Vagina (tissue), 2 donors: Measurements from ENCODE around the gene TUBA3C. TPM values are rescaled to one million over a fixed set of nuclear protein-coding genes. Genes with fewer than 3 reads are reported as not detected.
A peak's percentile ranks its signal among the peaks of the same experiment; 100 is the strongest.

Experiments used
- DNase-seq, 2 donors: peaks; one replicate each; pipeline ENCODE4 v3.0.0-alpha.2; 2017; ENCODE audit errors: extremely low spot score in 2 of 2
- H3K27ac ChIP-seq: fragments of 200-600 bp; sonication (generic); one replicate; pipeline ENCODE4 v1.5.1; 2019
- H3K27me3 ChIP-seq: fragments of 200-600 bp; sonication (generic); one replicate; pipeline ENCODE4 v1.5.1; 2019
- H3K36me3 ChIP-seq, 2 donors: fragments of 200-600 bp; sonication (generic); one replicate each; pipeline ENCODE4 v1.5.1; 2017 to 2019
- H3K4me1 ChIP-seq: fragments of 200-600 bp; sonication (generic); one replicate; pipeline ENCODE4 v1.5.1; 2019
- H3K4me3 ChIP-seq, 2 donors: fragments of 200-600 bp; sonication (generic); 1 replicate in 1 of 2; 2 replicates in 1 of 2; pipeline ENCODE4 v1.5.1; 2016 to 2019
- H3K9me3 ChIP-seq: fragments of 200-600 bp; sonication (generic); one replicate; pipeline ENCODE4 v1.5.1; 2019
- CTCF ChIP-seq, 3 experiments: fragments of 450-650 bp in 2 of 3; fragments of 200-600 bp in 1 of 3; sonication (generic) in 1 of 3; IDR thresholded peaks; one replicate each; pipeline ENCODE4 v1.5.1; 2017 to 2019; ENCODE audit warnings: antibody characterized with exemption in 3 of 3, mild to moderate bottlenecking in 2 of 3, moderate library complexity in 2 of 3
- POLR2A ChIP-seq, 2 donors: fragments of 450-650 bp; IDR thresholded peaks; one replicate each; pipeline ENCODE4 v1.6.1; 2017; ENCODE audit warnings: antibody characterized with exemption in 2 of 2, mild to moderate bottlenecking in 2 of 2, moderate library complexity in 2 of 2
- POLR2AphosphoS5 ChIP-seq, 2 donors: sonication (generic); formaldehyde crosslinking; IDR thresholded peaks; one replicate each; pipeline ENCODE4 v1.9.0; 2017; ENCODE audit warnings: antibody characterized with exemption in 2 of 2, mild to moderate bottlenecking in 2 of 2, low read depth in 1 of 2; ENCODE audit not compliant: insufficient read depth in 1 of 2
- intact Hi-C: fragments of 100-400 bp; cut with DNase I; formaldehyde crosslinking; loops from one replicate; pipeline ENCODE4 v1.15.1; 2023
- total RNA-seq: library from RNA; depleted of rRNA; stranded (reverse); fragments of >200 nt; gene quantifications from one replicate; pipeline ENCODE4 v1.2.3, GENCODE V29; 2016

TUBA3C gene
- total RNA-seq, 1 donor from 2014 or later, result not detected

DNA sequence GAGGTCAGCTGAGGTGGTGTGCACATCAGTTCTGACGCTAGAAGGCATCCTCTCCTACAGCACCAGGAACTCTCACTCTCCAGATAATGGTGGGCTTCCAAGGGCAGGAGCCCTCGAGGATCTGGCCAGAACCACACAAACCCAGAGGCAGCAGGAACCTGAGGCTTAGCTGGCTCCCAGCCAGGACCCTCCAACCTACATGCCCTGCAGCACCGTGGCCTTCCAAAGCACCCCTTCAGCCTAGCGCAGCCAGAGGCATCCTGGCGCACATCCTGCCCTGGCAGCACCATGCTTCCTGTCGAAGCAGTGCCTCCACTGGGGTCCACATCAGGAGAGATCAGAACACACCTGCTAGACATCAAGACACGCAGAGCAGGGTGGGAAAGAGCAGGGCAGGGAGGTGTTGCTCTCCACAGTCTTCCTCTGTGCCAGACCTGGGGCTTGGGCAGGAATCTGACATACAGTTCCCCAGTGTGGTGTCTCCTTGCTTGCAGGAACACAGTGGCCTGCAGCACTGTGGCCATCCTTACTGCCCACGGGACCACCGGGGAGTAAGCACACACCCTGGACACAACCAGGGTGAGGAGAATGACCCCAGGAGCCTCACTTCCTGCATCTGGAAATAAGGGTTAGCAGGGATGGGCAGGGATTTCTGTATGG lies 21.7 kb downstream of the TUBA3C start:
- TF ChIP-seq POLR2A (IDR thresholded peaks at IDR 0.05), result no peak
- no peak for TF ChIP-seq POLR2AphosphoS5 (IDR thresholded peaks at IDR 0.05; ENCODE audit: insufficient read depth in 1 of 2, low read depth in 1 of 2)
- no peak for TF ChIP-seq CTCF (IDR thresholded peaks at IDR 0.05)
- DNase-seq, result no peak
- Histone ChIP-seq H3K27me3 (no peaks in the 10 kb centered on the region), H3K27ac (no peak overlapping the region), H3K36me3 (no peaks in the 10 kb centered on the region), H3K4me1 (no peaks in the 10 kb centered on the region), H3K9me3 (no peaks in the 10 kb centered on the region), H3K4me3 (no peak overlapping the region)
- intact Hi-C loops, result no loop called here

GRCh38 chr13:19159181-19159580 lies 22.4 kb downstream of the TUBA3C start:
- TF ChIP-seq POLR2AphosphoS5 (IDR thresholded peaks at IDR 0.05; ENCODE audit: insufficient read depth in 1 of 2, low read depth in 1 of 2), result no peak
- TF ChIP-seq POLR2A (IDR thresholded peaks at IDR 0.05), result no peak
- TF ChIP-seq CTCF (IDR thresholded peaks at IDR 0.05), result no peak
- Histone ChIP-seq H3K36me3 (no peaks in the 10 kb centered on the region), H3K9me3 (no peaks in the 10 kb centered on the region), H3K27ac (no peak overlapping the region), H3K4me3 (no peak overlapping the region), H3K4me1 (no peaks in the 10 kb centered on the region), H3K27me3 (no peaks in the 10 kb centered on the region)
- intact Hi-C loops, result no loop called here
- DNase-seq, result no peak

- TF ChIP-seq POLR2A (IDR thresholded peaks at IDR 0.05) (no peak), POLR2AphosphoS5 (IDR thresholded peaks at IDR 0.05; ENCODE audit: insufficient read depth in 1 of 2, low read depth in 1 of 2) (no peak), CTCF (IDR thresholded peaks at IDR 0.05) (no peak)
- Histone ChIP-seq H3K36me3 (no peaks in the 10 kb centered on the region), H3K4me1 (no peaks in the 10 kb centered on the region), H3K9me3 (no peaks in the 10 kb centered on the region), H3K27me3 (no peaks in the 10 kb centered on the region), H3K27ac (no peak overlapping the region), H3K4me3 (no peak overlapping the region)
- DNase-seq, result no peak
- intact Hi-C loops, result no loop called here
Measured at GRCh38 chr13:19158526-19159174, 23.0 kb downstream of the TUBA3C start.

- Histone ChIP-seq H3K4me1 (no peaks in the 10 kb centered on the region), H3K27ac (no peak overlapping the region), H3K4me3 (no peak overlapping the region), H3K9me3 (no peaks in the 10 kb centered on the region), H3K36me3 (no peaks in the 10 kb centered on the region), H3K27me3 (no peaks in the 10 kb centered on the region)
- TF ChIP-seq POLR2A (IDR thresholded peaks at IDR 0.05) (no peak), CTCF (IDR thresholded peaks at IDR 0.05) (no peak), POLR2AphosphoS5 (IDR thresholded peaks at IDR 0.05; ENCODE audit: insufficient read depth in 1 of 2, low read depth in 1 of 2) (no peak)
- no peak for DNase-seq
- intact Hi-C loops, result no loop called here
Measured at GRCh38 chr13:19158006-19158405, 23.6 kb downstream of the TUBA3C start.

DNA sequence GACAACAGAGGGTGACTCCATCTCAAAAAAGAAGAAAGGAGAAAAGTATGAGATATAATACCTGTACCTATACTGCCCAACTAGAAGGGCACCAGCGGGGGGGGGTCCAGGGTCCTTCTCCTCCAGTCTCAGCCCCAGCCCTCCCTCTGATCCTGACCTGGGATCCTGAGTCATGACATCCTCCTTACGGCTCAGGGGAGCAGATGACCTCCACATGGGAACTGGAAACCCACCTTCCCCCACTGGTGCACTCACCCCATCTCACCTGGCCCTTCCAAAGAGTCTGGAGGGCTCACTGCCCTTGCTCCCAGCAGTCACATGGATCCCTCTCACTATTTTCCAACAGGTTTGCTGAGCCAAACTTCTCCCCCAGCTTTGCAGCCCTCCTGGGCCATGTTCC lies 24.2 kb downstream of the TUBA3C start:
- H3K27ac ChIP-seq, result no peak overlapping the region
- H3K27me3 ChIP-seq, result no peaks in the 10 kb centered on the region
- H3K4me3 ChIP-seq, result no peak overlapping the region
- H3K36me3 ChIP-seq, result no peaks in the 10 kb centered on the region
- TF ChIP-seq CTCF (IDR thresholded peaks at IDR 0.05) (no peak), POLR2AphosphoS5 (IDR thresholded peaks at IDR 0.05; ENCODE audit: insufficient read depth in 1 of 2, low read depth in 1 of 2) (no peak), POLR2A (IDR thresholded peaks at IDR 0.05) (no peak)
- no peaks in the 10 kb centered on the region for H3K9me3 ChIP-seq
- H3K4me1 ChIP-seq, result no peaks in the 10 kb centered on the region
- peak in 1 of 2 donors; percentile 88 for DNase-seq
- intact Hi-C loops, result no loop called here
